Thyroid gland (tissue), 4 donors: ENCODE measurements around the gene DDX19B. TPM values are rescaled to one million over a fixed set of nuclear protein-coding genes. Genes with fewer than 3 reads are reported as not detected.
"Not testable (repeated sequence)": the region's sequence is repeated elsewhere in the genome, so short reads cannot be mapped to it uniquely, and the experiment has no call there.

Experiments
- DNase-seq, 2 donors: peaks; one replicate each; pipeline ENCODE4 v3.0.0-alpha.2; 2019
- H3K27ac ChIP-seq, 3 donors: fragments of 200-600 bp; sonication (generic); 1 replicate in 2 of 3; 2 replicates in 1 of 3; pipeline ENCODE4 v1.5.1; 2016 to 2019; ENCODE audit warnings: mild to moderate bottlenecking in 1 of 3, moderate library complexity in 1 of 3
- H3K27me3 ChIP-seq: fragments of 200-600 bp; sonication (generic); one replicate; pipeline ENCODE4 v1.5.1; 2019
- H3K36me3 ChIP-seq, 2 donors: fragments of 200-600 bp; sonication (generic); one replicate each; pipeline ENCODE4 v1.5.1; 2016 to 2019
- H3K4me1 ChIP-seq, 2 donors: fragments of 200-600 bp; sonication (generic); one replicate each; pipeline ENCODE4 v1.5.1; 2017 to 2019
- H3K4me3 ChIP-seq, 3 donors: fragments of 200-600 bp; sonication (generic); replicated peaks in 1 of 3; 1 replicate in 2 of 3; 2 replicates in 1 of 3; pipeline ENCODE4 v1.5.1; 2016; ENCODE audit warnings: mild to moderate bottlenecking in 1 of 3
- H3K9me3 ChIP-seq: fragments of 200-600 bp; sonication (generic); one replicate; pipeline ENCODE4 v1.5.1; 2017
- CTCF ChIP-seq, 6 experiments: fragments of 200-600 bp in 3 of 6; fragments of 450-650 bp in 3 of 6; sonication (generic) in 3 of 6; IDR thresholded peaks; one replicate each; pipeline ENCODE4 v1.5.1; 2016 to 2019; ENCODE audit warnings: antibody characterized with exemption in 6 of 6, mild to moderate bottlenecking in 2 of 6, inconsistent platforms in 1 of 6, moderate library complexity in 1 of 6
- POLR2A ChIP-seq, 2 donors: fragments of 450-650 bp; IDR thresholded peaks; one replicate each; pipeline ENCODE4 v1.6.1; 2017; ENCODE audit warnings: antibody characterized with exemption in 2 of 2, mild to moderate bottlenecking in 2 of 2, moderate library complexity in 1 of 2
- WGBS, 2 donors: methylation state at CpG; one replicate each; pipeline ENCODE4 v1.1.5; 2017; 5-methylcytosine and 5-hydroxymethylcytosine counted together
- intact Hi-C: fragments of 100-400 bp; cut with DNase I; formaldehyde crosslinking; loops from one replicate; pipeline ENCODE4 v1.15.1; 2023
- total RNA-seq, 4 donors: library from RNA; depleted of rRNA; stranded (reverse); fragments of >200 nt; gene quantifications; one replicate each; pipeline ENCODE4 v1.2.3, GENCODE V29; 2016

The DDX19B gene
- total RNA-seq, 4 donors from 2014 or later: 35.8 to 53.6 (median 44.9) TPM

- intact Hi-C loops: no loop called here
Measured at GRCh38 chr16:70289229-70290094, 9.5 kb upstream of the DDX19B start, which contains the start of gene AARS1. TSS of gene AARS1 (minus strand) at chr16:70289506. CDS start at chr16:70282763, 6,743 bp downstream.

GRCh38 chr16:70290949-70291519 lies 8.0 kb upstream of the DDX19B start:
- Histone ChIP-seq H3K27ac (no peak overlapping the region), H3K4me1 (peaks cover 9 to 12% of the 10 kb centered on the region in 2 donors), H3K9me3 (no peaks in the 10 kb centered on the region), H3K36me3 (no peaks in the 10 kb centered on the region), H3K27me3 (no peaks in the 10 kb centered on the region), H3K4me3 (no peak overlapping the region)
- DNase-seq: no peak
- TF ChIP-seq CTCF (IDR thresholded peaks at IDR 0.05) (no peak), POLR2A (IDR thresholded peaks at IDR 0.05) (no peak)
- intact Hi-C loops: no loop called here

More at GRCh38 chr16:70289229-70290094, 9.5 kb upstream of the DDX19B start, which contains the start of gene AARS1:
- Histone ChIP-seq H3K9me3 (no peaks in the 10 kb centered on the region), H3K27ac (peak within 1 kb of the TSS; percentile 73 to 85 (median 84)), H3K27me3 (no peaks in the 10 kb centered on the region), H3K36me3 (peaks cover 0 to 10% of the 10 kb centered on the region in 2 donors), H3K4me3 (peak within 1 kb of the TSS; percentile 33 to 63 (median 57)), H3K4me1 (peaks cover 9 to 12% of the 10 kb centered on the region in 2 donors)
- DNase-seq: peak; percentile 97 to 98
- TF ChIP-seq POLR2A (IDR thresholded peaks at IDR 0.05) (peak; percentile 82 to 98), CTCF (IDR thresholded peaks at IDR 0.05) (peak in 1 of 6 experiments; percentile 17)
- 4 to 6% methylated on average over 21 to 25 of the region's 53 CpGs for WGBS, 2 donors

- DNase-seq, H3K36me3 ChIP-seq, H3K4me3 ChIP-seq, H3K27me3 ChIP-seq, H3K9me3 ChIP-seq, H3K27ac ChIP-seq, intact Hi-C loops: not testable (repeated sequence)
- H3K4me1 ChIP-seq: peaks cover 9 to 12% of the 10 kb centered on the region in 2 donors
- WGBS, 2 donors: 96% methylated on average over 11 of the region's 11 CpGs
Measured at GRCh38 chr16:70292148-70292547, 6.8 kb upstream of the DDX19B start.

- Histone ChIP-seq H3K27ac (no peak overlapping the region), H3K27me3 (no peaks in the 10 kb centered on the region), H3K9me3 (no peaks in the 10 kb centered on the region), H3K4me3 (no peak overlapping the region), H3K4me1 (peaks cover 6 to 10% of the 10 kb centered on the region in 2 donors), H3K36me3 (no peaks in the 10 kb centered on the region)
- intact Hi-C loops: no loop called here
- no peak for DNase-seq
- no peak for TF ChIP-seq CTCF (IDR thresholded peaks at IDR 0.05)
- no peak for TF ChIP-seq POLR2A (IDR thresholded peaks at IDR 0.05)
- WGBS, 2 donors: 90 to 92% methylated on average over 22 to 28 of the region's 28 CpGs
Measured at GRCh38 chr16:70294385-70295025, 4.5 kb upstream of the DDX19B start.

GRCh38 chr16:70295634-70296033 lies 3.4 kb upstream of the DDX19B start:
- no peak for TF ChIP-seq POLR2A (IDR thresholded peaks at IDR 0.05)
- no peak for TF ChIP-seq CTCF (IDR thresholded peaks at IDR 0.05)
- no peaks in the 10 kb centered on the region for H3K27me3 ChIP-seq
- peaks cover 10 to 16% of the 10 kb centered on the region in 2 donors for H3K4me1 ChIP-seq
- H3K36me3 ChIP-seq: no peaks in the 10 kb centered on the region
- H3K27ac ChIP-seq: no peak overlapping the region
- no peaks in the 10 kb centered on the region for H3K9me3 ChIP-seq
- no peak overlapping the region for H3K4me3 ChIP-seq
- intact Hi-C loops: no loop called here
- no peak for DNase-seq
